ENCODE results near the gene CRIP3. TPM values are rescaled to one million over a fixed set of nuclear protein-coding genes. Genes with fewer than 3 reads are reported as not detected.

Gene CRIP3
- total and polyA plus RNA-seq, 2 of the 13 experiments (the other 11 are each of a cell fraction or from before 2014, with no cell fraction given), result 6.3 to 9.3 TPM

- TF ChIP-seq ARID5B (CRISPR knock-in tag; IDR thresholded peaks at IDR 0.05) (peak; percentile 59; the same call in 1 of the 2 replicates), KDM6A (CRISPR knock-in tag; IDR thresholded peaks at IDR 0.05; ENCODE audit: low read depth) (peak; percentile 66), MYNN (CRISPR knock-in tag; IDR thresholded peaks at IDR 0.05; ENCODE audit: low read depth) (0 out of 2 replicates have a peak, but pooled peaks have one; percentile 73), ZBTB34 (CRISPR knock-in tag; IDR thresholded peaks at IDR 0.05) (0 out of 2 replicates have a peak, but pooled peaks have one; percentile 57), HDAC2 (CRISPR knock-in tag; IDR thresholded peaks at IDR 0.05) (0 out of 2 replicates have a peak, but pooled peaks have one; percentile 43), JUND (CRISPR knock-in tag; IDR thresholded peaks at IDR 0.05) (no peak), ZNF280B (CRISPR knock-in tag; IDR thresholded peaks at IDR 0.05; ENCODE audit: borderline replicate concordance) (peak; percentile 94), RAD21 (CRISPR knock-in tag; IDR thresholded peaks at IDR 0.05) (peak; percentile 4; the same call in 1 of the 2 replicates), NR2C2 (CRISPR knock-in tag; IDR thresholded peaks at IDR 0.05; ENCODE audit: borderline replicate concordance) (peak; percentile 49), HNF4A (CRISPR knock-in tag; IDR thresholded peaks at IDR 0.05) (peak; percentile 89), MLXIP (CRISPR knock-in tag; IDR thresholded peaks at IDR 0.05; ENCODE audit: borderline replicate concordance) (no peak), GTF3A (CRISPR knock-in tag; conservative IDR thresholded peaks at IDR 0.05) (0 out of 2 replicates have a peak, but pooled peaks have one; percentile 55), TMF1 (CRISPR knock-in tag; IDR thresholded peaks at IDR 0.05; ENCODE audit: low read depth) (no peak), NR2F1 (CRISPR knock-in tag; IDR thresholded peaks at IDR 0.05) (peak; percentile 64 to 75; a peak in 3 of 4 replicates), CHCHD3 (CRISPR knock-in tag; IDR thresholded peaks at IDR 0.05) (0 out of 2 replicates have a peak, but pooled peaks have one; percentile 69), ZNF768 (CRISPR knock-in tag; IDR thresholded peaks at IDR 0.05) (peak; percentile 24; the same call in 1 of the 2 replicates), HES4 (CRISPR knock-in tag; IDR thresholded peaks at IDR 0.05; ENCODE audit: borderline replicate concordance) (no peak)
Measured at GRCh38 chr6:43297644-43298564, 10.7 kb downstream of the CRIP3 start, which contains the start of gene SLC22A7 (continued).
